ENCODE data around the gene ADGRB3.

GRCh38 chr6:69111301-69111700 lies 476.2 kb downstream of the ADGRB3 start:
- TF ChIP-seq CTCF (conservative IDR thresholded peaks at IDR 0.05; ENCODE audit: low read depth, low read length) (no peak), EZH2 (IDR thresholded peaks at IDR 0.05; ENCODE audit: borderline replicate concordance, low read depth, low read length, poor library complexity, severe bottlenecking) (no peak)

All from A673 (cell line).